ENCODE results near the gene PRKAB1. TPM values are rescaled to one million over a fixed set of nuclear protein-coding genes. Genes with fewer than 3 reads are reported as not detected.

Gene PRKAB1
- total RNA-seq, 4 donors from 2014 or later = 23.3 to 137 (median 37.2) TPM

DNA sequence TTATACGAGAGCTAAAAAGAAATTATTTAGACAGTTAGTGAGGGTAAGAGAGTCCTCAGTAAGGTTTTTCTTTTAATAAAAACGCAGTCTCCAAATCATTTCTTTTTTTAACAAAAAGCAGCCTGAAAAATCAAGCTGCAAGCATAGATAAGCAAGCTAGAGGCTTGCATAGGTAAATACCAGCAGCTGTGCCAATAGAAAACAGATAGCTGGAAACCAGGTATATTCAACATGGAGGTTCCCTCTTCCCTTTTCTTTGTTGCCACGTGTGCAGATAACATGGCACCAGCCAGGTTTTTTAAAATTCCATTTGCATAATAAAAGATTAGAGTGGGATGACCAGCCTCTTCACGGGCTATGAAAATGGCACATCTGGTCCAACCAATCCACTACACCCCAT, 6.1 kb upstream of the PRKAB1 start:
- Histone ChIP-seq H3K9me3 (no peaks in the 10 kb centered on the region), H3K27me3 (no peaks in the 10 kb centered on the region), H3K36me3 (no peaks in the 10 kb centered on the region), H3K4me3 (no peak overlapping the region), H3K4me1 (peaks cover 0 to 7% (median 1%) of the 10 kb centered on the region in 3 donors), H3K27ac (no peak overlapping the region)
- 49 to 59% methylated on average over 3 to 4 of the region's 4 CpGs for WGBS, 2 donors (ENCODE audit: low coverage in 1 of 2)
- no peak for ATAC-seq
- TF ChIP-seq POLR2AphosphoS5 (IDR thresholded peaks at IDR 0.05) = no peak
- TF ChIP-seq POLR2A (IDR thresholded peaks at IDR 0.05) = no peak
- no peak for TF ChIP-seq CTCF (IDR thresholded peaks at IDR 0.05)
- TF ChIP-seq EP300 (IDR thresholded peaks at IDR 0.05) = no peak

DNA sequence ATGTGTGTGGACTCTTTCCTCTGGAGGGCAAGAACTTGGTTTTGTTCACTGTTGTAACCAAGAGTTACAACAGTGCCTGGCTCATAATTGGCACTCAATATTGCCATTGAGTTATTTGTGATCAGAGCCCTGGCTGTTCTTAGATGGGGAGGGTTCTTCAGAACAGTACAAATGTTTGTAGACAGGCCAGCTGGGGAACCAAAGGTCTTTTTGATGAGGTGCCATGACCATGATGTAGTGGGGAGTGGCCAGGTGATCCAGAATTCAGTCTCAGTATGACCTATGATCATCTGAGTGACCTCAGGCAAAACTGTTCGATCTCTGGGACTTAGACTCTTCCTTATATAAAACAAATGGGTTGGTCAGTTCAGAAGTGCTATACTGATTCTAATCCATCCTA, 3.3 kb upstream of the PRKAB1 start:
- Histone ChIP-seq H3K36me3 (peaks cover 0 to 2% of the 10 kb centered on the region in 2 donors), H3K27ac (no peak overlapping the region), H3K9me3 (no peaks in the 10 kb centered on the region), H3K4me3 (no peak overlapping the region), H3K4me1 (peaks cover 3 to 27% (median 10%) of the 10 kb centered on the region in 3 donors), H3K27me3 (no peaks in the 10 kb centered on the region)
- WGBS, 2 donors (ENCODE audit: low coverage in 1 of 2) = 56 to 92% methylated on average over 1 of the region's 1 CpG
- no peak for ATAC-seq
- TF ChIP-seq POLR2A (IDR thresholded peaks at IDR 0.05) = no peak
- no peak for TF ChIP-seq EP300 (IDR thresholded peaks at IDR 0.05)
- TF ChIP-seq POLR2AphosphoS5 (IDR thresholded peaks at IDR 0.05) = no peak
- no peak for TF ChIP-seq CTCF (IDR thresholded peaks at IDR 0.05)

DNA sequence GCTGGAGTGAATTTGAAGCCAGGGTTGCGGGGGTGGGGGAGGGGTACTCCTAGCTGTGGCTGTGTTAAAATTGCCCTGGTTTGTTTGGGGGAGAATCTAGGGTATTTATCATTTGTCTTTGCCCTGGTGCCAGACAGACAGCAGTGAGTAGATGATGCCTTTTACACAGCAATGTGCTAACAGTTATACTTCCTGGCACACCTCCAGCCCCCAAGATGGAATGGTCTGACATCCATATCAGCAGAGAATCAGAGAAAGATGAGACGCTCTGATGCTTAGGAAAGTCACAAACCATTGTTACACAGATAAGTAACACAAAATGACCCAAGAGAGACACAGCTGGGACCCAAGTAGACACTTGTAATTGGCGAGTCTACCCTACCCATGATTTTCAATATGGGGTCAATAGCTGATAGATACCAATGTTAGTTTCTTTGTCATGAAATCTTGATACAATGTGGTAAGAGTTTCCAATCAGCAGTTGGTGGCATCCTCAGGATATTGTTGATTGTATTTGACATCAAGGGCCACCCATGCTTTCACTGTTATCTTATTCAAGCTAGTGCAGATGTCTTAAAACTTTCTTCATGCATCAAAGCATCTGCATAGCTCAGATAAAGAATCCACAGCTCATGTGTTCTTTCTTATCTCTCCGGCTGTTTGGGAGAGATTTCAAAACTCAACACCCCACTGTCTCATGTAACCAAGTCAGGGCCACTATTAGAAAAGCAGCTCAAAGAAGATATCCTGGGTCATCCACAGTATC, 2.6 kb upstream of the PRKAB1 start:
- H3K27me3 ChIP-seq = no peaks in the 10 kb centered on the region
- WGBS, 2 donors (ENCODE audit: low coverage in 1 of 2) = 63 to 92% methylated on average over 3 to 4 of the region's 4 CpGs
- H3K36me3 ChIP-seq = peaks cover 0 to 9% of the 10 kb centered on the region in 2 donors
- no peak for ATAC-seq
- H3K4me1 ChIP-seq = peaks cover 3 to 34% (median 10%) of the 10 kb centered on the region in 3 donors
- TF ChIP-seq EP300 (IDR thresholded peaks at IDR 0.05) = no peak
- no peak for TF ChIP-seq POLR2A (IDR thresholded peaks at IDR 0.05)
- TF ChIP-seq POLR2AphosphoS5 (IDR thresholded peaks at IDR 0.05) = no peak
- no peak for TF ChIP-seq CTCF (IDR thresholded peaks at IDR 0.05)
- H3K9me3 ChIP-seq = no peaks in the 10 kb centered on the region
- H3K27ac ChIP-seq = no peak overlapping the region
- no peak overlapping the region for H3K4me3 ChIP-seq

GRCh38 chr12:119666226-119666795, 1.6 kb upstream of the PRKAB1 start:
- 75 to 96% methylated on average over 2 of the region's 2 CpGs for WGBS, 2 donors (ENCODE audit: low coverage in 1 of 2)
- ATAC-seq = no peak
- Histone ChIP-seq H3K36me3 (peaks cover 0 to 18% of the 10 kb centered on the region in 2 donors), H3K4me1 (peaks cover 3 to 44% (median 10%) of the 10 kb centered on the region in 3 donors), H3K27ac (no peak overlapping the region), H3K4me3 (no peak overlapping the region), H3K9me3 (no peaks in the 10 kb centered on the region), H3K27me3 (no peaks in the 10 kb centered on the region)
- TF ChIP-seq CTCF (IDR thresholded peaks at IDR 0.05) (no peak), POLR2A (IDR thresholded peaks at IDR 0.05) (no peak), POLR2AphosphoS5 (IDR thresholded peaks at IDR 0.05) (no peak), EP300 (IDR thresholded peaks at IDR 0.05) (no peak)

All from gastroesophageal sphincter (tissue), 4 donors.